Upper lobe of left lung (tissue), 4 donors: ENCODE measurements around the gene HMGXB3.

ENCODE experiments used
- CTCF ChIP-seq, 6 experiments: fragments of 450-650 bp in 4 of 6; fragments of 200-600 bp in 2 of 6; sonication (generic) in 2 of 6; IDR thresholded peaks; one replicate each; pipeline ENCODE4 v1.5.1; 2016 to 2019; ENCODE audit warnings: antibody characterized with exemption in 6 of 6
- EP300 ChIP-seq, 4 donors: sonication (generic); formaldehyde crosslinking; IDR thresholded peaks; one replicate each; pipeline ENCODE4 v1.5.1; 2017; ENCODE audit warnings: antibody characterized with exemption in 4 of 4, control low read depth in 2 of 4
- POLR2A ChIP-seq, 4 donors: fragments of 450-650 bp; IDR thresholded peaks; one replicate each; pipeline ENCODE4 v1.5.1; 2016 to 2017; ENCODE audit warnings: antibody characterized with exemption in 4 of 4, mild to moderate bottlenecking in 2 of 4

GRCh38 chr5:150006318-150006717 is 5.8 kb downstream of the HMGXB3 start:
- TF ChIP-seq CTCF (IDR thresholded peaks at IDR 0.05) (no peak), POLR2A (IDR thresholded peaks at IDR 0.05) (no peak), EP300 (IDR thresholded peaks at IDR 0.05) (no peak)
